K562 (cell line): ENCODE results near the gene ATP8A1. TPM values are rescaled to one million over a fixed set of nuclear protein-coding genes. Genes with fewer than 3 reads are reported as not detected.
A peak's percentile ranks its signal among the peaks of the same experiment; 100 is the strongest.

Source experiments
- ARID2 ChIP-seq: fragments of 450-650 bp; IDR thresholded peaks from 2 replicates; pipeline ENCODE4 v1.6.1; 2017; ENCODE audit warnings: antibody characterized with exemption, mild to moderate bottlenecking
- ATF4 ChIP-seq: fragments of 450-650 bp; formaldehyde crosslinking; IDR thresholded peaks from 2 replicates; pipeline ENCODE4 v1.4.0; 2022; ENCODE audit warnings: mild to moderate bottlenecking, moderate library complexity
- CC2D1A ChIP-seq: fragments of 450-650 bp; IDR thresholded peaks from 2 replicates; pipeline ENCODE4 v1.6.1; 2017; ENCODE audit warnings: mild to moderate bottlenecking
- CHCHD3 ChIP-seq: fragments of 250-450 bp; sonication (Bioruptor Pico); IDR thresholded peaks from 2 replicates; pipeline ENCODE4 v2.1.2; 2022; ENCODE audit warnings: mild to moderate bottlenecking
- CLOCK ChIP-seq: fragments of 250-450 bp; sonication (Bioruptor Pico); IDR thresholded peaks from 2 replicates; pipeline ENCODE4 v1.4.0; 2020; ENCODE audit warnings: mild to moderate bottlenecking, moderate library complexity, borderline replicate concordance
- CREB3L1 ChIP-seq: fragments of 450-650 bp; IDR thresholded peaks from 2 replicates; pipeline ENCODE4 v1.6.1; 2014; ENCODE audit warnings: low read depth, mild to moderate bottlenecking, moderate library complexity, borderline replicate concordance
- CXXC5 ChIP-seq: fragments of 250-450 bp; sonication (Bioruptor Pico); IDR thresholded peaks from 2 replicates; pipeline ENCODE4 v1.8.0; 2022; ENCODE audit warnings: inconsistent platforms, mild to moderate bottlenecking, moderate library complexity
- ELF1 ChIP-seq: fragments of 200-800 bp; sonication (Bioruptor generic); IDR thresholded peaks from 2 replicates; pipeline ENCODE4 v1.6.1; 2016; ENCODE audit warnings: missing genetic modification characterization, missing compliant biosample characterization
- FOS ChIP-seq: IDR thresholded peaks from 3 replicates; pipeline ENCODE4 v1.6.1; 2011; ENCODE audit not compliant: insufficient read length; ENCODE audit errors: extremely low read depth
- IFI16 ChIP-seq: fragments of 250-450 bp; sonication (Bioruptor Pico); IDR thresholded peaks from 2 replicates; pipeline ENCODE4 v2.1.2; 2022; ENCODE audit warnings: mild to moderate bottlenecking, inconsistent platforms
- NEUROD1 ChIP-seq: fragments of 150-350 bp; IDR thresholded peaks from 2 replicates; pipeline ENCODE4 v1.6.1; 2014; ENCODE audit warnings: borderline replicate concordance, low read length, low read depth; ENCODE audit not compliant: partially characterized antibody
- PHB2 ChIP-seq: fragments of 450-650 bp; IDR thresholded peaks from 2 replicates; pipeline ENCODE4 v1.6.1; 2017; ENCODE audit warnings: low read depth
- PTBP1 ChIP-seq: fragments of 200-400 bp; formaldehyde crosslinking; IDR thresholded peaks from 2 replicates; pipeline ENCODE4 v1.6.1; 2017; ENCODE audit warnings: low read depth, low read length
- RAD51 ChIP-seq: fragments of 450-650 bp; IDR thresholded peaks from 2 replicates; pipeline ENCODE4 v1.7.1; 2016; ENCODE audit warnings: low read depth, mild to moderate bottlenecking, borderline replicate concordance
- RBBP5 ChIP-seq: fragments of 200-600 bp; sonication (generic); IDR thresholded peaks from 2 replicates; pipeline ENCODE4 v1.6.1; 2012; ENCODE audit warnings: borderline replicate concordance, mild to moderate bottlenecking, low read length, control low read depth, inconsistent platforms; ENCODE audit not compliant: insufficient read depth, poor library complexity, severe bottlenecking
- TAF7 ChIP-seq: fragments of 450-650 bp; IDR thresholded peaks from 2 replicates; pipeline ENCODE4 v1.6.1; 2016; ENCODE audit warnings: missing genetic modification characterization, missing compliant biosample characterization
- TARDBP ChIP-seq: fragments of 450-650 bp; IDR thresholded peaks from 2 replicates; pipeline ENCODE4 v1.6.1; 2016
- U2AF1 ChIP-seq: fragments of 200-400 bp; formaldehyde crosslinking; optimal IDR thresholded peaks from 2 replicates; pipeline ENCODE3; 2017; ENCODE audit warnings: mild to moderate bottlenecking, low read depth, low read length, moderate library complexity
- ZFPM2 ChIP-seq: fragments of 250-450 bp; sonication (Bioruptor Pico); IDR thresholded peaks from 2 replicates; pipeline ENCODE4 v1.5.1; 2022; ENCODE audit warnings: mild to moderate bottlenecking
- ZNF232 ChIP-seq: sonication (generic); formaldehyde crosslinking; IDR thresholded peaks from 2 replicates; pipeline ENCODE4 v1.8.0; 2022; ENCODE audit warnings: mild to moderate bottlenecking, missing genetic modification reagents
- ZNF311 ChIP-seq: fragments of 250-450 bp; sonication (Bioruptor Pico); IDR thresholded peaks from 2 replicates; pipeline ENCODE4 v1.4.0; 2020; ENCODE audit warnings: mild to moderate bottlenecking, moderate library complexity
- polyA plus RNA-seq, 8 experiments: library from polyadenylated mRNA; depleted of rRNA in 4 of 8; stranded (reverse) in 5 of 8; unstranded in 3 of 8; fragments of >200 nt; fragmentation: Nextera tagmentation in 2 of 8; fragmentation: Illumina TruSeq in 1 of 8; extraction: Ambion mirVana in 2 of 8; extraction: Trizol in 1 of 8; gene quantifications; 2 replicates each; pipeline versions ENCODE4 v1.2.1 to v1.2.3, GENCODE V29; 2011 to 2014; ENCODE audit warnings: inconsistent platforms in 1 of 8, missing spikeins in 1 of 8
- total RNA-seq, 7 experiments: library from RNA; depleted of rRNA in 6 of 7; stranded (reverse); fragments of >200 nt in 6 of 7; fragmentation: Illumina TruSeq in 2 of 7; extraction: Trizol in 2 of 7; gene quantifications; 2 replicates each; pipeline versions ENCODE4 v1.2.1 to v1.2.3, GENCODE V29; 2011 to 2021; ENCODE audit warnings: low replicate concordance in 1 of 7

ATP8A1 gene
- total and polyA plus RNA-seq, 9 of the 15 experiments (the other 6 are each of a cell fraction or from before 2014, with no cell fraction given): 0.05 to 0.29 (median 0.07) TPM; not detected in 2

GRCh38 chr4:42656944-42657792, at the start of gene ATP8A1 (continued):
- TF ChIP-seq CREB3L1 (no peak), TARDBP (no peak), NEUROD1 (peak; percentile 74), U2AF1 (no peak), RBBP5 (no peak), ZNF232 (CRISPR knock-in tag) (no peak), RAD51 (no peak), ZFPM2 (CRISPR knock-in tag) (no peak), IFI16 (CRISPR knock-in tag) (no peak), ELF1 (tag) (no peak), CC2D1A (no peak), FOS (no peak), CXXC5 (CRISPR knock-in tag) (peak; percentile 78), CLOCK (CRISPR knock-in tag) (no peak), ATF4 (CRISPR knock-in tag) (no peak), PTBP1 (no peak), TAF7 (tag) (peak; percentile 82), ARID2 (no peak), ZNF311 (CRISPR knock-in tag) (no peak), PHB2 (no peak), CHCHD3 (CRISPR knock-in tag) (no peak)
